ENCODE data around the gene PLSCR3.

The PLSCR3 gene

DNA sequence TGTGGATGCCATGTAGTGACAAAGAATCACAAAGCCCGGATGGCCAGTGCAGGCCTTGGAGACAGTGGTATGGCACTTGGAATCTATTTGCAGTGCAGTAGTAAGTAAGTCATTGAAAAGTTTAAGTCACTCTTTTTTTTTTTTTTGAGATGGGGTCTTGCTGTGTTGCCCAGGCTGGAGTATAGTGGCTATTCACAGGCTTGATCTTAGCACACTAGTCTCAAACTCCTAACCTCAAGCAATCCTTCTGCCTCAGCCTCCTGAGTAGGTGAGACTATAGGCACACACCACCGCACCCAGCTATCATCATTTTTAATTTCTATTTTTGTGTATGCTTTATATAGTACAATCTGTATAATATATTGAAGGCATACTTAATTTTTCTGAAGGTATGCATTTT, 4.3 kb upstream of the PLSCR3 start:
- Histone ChIP-seq H3K4me3 (ENCODE audit: low read depth in 1 of 5, low read length in 5 of 5) (no peak overlapping the region), H3K9me3 (ENCODE audit: control insufficient read depth in 5 of 5, low read length in 5 of 5) (no peaks in the 10 kb centered on the region), H3K9ac (ENCODE audit: low read length in 5 of 5) (no peak overlapping the region), H3K27me3 (ENCODE audit: control insufficient read depth in 5 of 5, insufficient read depth in 4 of 5, low read length in 5 of 5) (no peaks in the 10 kb centered on the region), H3K27ac (ENCODE audit: low read depth, low read length) (no peak overlapping the region), H3K36me3 (ENCODE audit: control insufficient read depth in 5 of 5, insufficient read depth in 5 of 5, low read length in 5 of 5) (no peaks in the 10 kb centered on the region), H3K4me1 (ENCODE audit: control insufficient read depth in 5 of 5, insufficient read depth in 5 of 5, low read length in 5 of 5) (peaks cover 4 to 25% (median 22%) of the 10 kb centered on the region in 5 donors)

DNA sequence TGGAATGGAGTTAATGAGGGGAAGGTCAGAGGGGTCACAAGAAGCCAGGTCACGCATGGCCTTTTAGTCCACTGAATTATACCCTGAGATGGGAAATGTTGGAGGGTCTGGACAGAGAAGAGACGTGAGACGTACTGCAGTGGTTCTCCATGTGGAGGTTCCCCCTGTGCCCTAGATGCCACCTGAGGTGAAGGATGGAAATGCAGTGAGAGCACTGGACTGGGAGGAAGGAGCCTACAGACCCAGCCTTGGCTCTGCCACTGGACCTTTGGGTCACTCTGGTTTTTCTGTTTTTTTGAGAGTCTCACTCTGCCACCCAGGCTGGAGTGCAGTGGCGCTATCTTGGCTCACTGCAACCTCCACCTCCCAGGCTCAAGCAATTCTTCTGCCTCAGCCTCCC, 1.8 kb upstream of the PLSCR3 start:
- peaks cover 0 to 11% (median 8%) of the 10 kb centered on the region in 5 donors for H3K36me3 ChIP-seq (ENCODE audit: control insufficient read depth in 5 of 5, insufficient read depth in 5 of 5, low read length in 5 of 5)
- no peaks in the 10 kb centered on the region for H3K9me3 ChIP-seq (ENCODE audit: control insufficient read depth in 5 of 5, low read length in 5 of 5)
- H3K27me3 ChIP-seq (ENCODE audit: control insufficient read depth in 5 of 5, insufficient read depth in 4 of 5, low read length in 5 of 5) = no peaks in the 10 kb centered on the region
- H3K4me1 ChIP-seq (ENCODE audit: control insufficient read depth in 5 of 5, insufficient read depth in 5 of 5, low read length in 5 of 5) = peaks cover 0 to 24% (median 18%) of the 10 kb centered on the region in 5 donors
- no peak overlapping the region for H3K4me3 ChIP-seq (ENCODE audit: low read depth in 1 of 5, low read length in 5 of 5)
- H3K9ac ChIP-seq (ENCODE audit: low read length in 5 of 5) = no peak overlapping the region
- H3K27ac ChIP-seq (ENCODE audit: low read depth, low read length) = no peak overlapping the region

DNA sequence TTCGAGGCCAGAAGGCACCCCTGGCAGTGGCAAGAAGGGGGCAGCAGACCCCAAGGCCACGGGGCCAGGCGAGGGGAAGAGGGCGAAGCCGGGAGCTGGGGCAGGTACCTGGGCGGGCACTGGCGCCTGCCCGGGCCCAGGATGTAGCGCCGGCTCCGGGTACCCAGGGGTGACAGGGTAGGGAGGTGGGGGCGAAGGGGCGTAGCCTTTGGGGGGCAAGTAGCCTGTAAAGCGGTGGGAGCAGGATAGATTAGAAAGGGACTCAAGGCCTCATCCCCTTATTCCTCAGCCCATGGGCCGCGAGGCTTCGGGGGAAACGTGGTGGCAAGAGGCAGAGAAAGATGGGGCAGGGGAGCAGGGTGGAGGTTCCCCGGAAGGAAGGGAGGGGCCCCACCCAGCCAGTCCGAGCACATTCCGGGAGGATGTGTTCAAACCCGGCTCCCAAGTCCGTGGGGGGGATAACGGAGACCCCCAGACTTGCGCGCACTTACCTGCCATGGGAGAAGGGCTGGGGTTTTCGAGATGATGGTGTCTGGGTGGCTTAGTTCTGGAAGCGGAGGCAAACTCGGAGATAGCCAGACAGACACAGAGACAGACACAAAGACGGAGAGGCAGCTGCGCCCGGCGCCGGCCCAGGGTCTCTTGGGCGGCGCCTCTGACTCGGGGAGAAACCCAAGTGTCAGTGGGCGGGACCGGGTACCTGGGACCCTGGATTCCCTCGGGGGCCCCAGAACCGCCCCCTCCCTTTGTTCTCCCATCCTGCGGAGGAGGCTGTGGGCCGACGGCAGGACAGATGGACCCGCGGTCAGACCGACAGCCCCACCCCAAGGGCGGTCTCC, 493 bp downstream of the PLSCR3 start:
- Histone ChIP-seq H3K27ac (ENCODE audit: low read depth, low read length) (peak overlapping the region; percentile 77), H3K4me3 (ENCODE audit: low read depth in 1 of 5, low read length in 5 of 5) (peak overlapping the region; percentile 64 to 80 (median 73)), H3K9ac (ENCODE audit: low read length in 5 of 5) (peak overlapping the region in 4 of 5 donors; percentile 70 to 82 (median 81))

DNA sequence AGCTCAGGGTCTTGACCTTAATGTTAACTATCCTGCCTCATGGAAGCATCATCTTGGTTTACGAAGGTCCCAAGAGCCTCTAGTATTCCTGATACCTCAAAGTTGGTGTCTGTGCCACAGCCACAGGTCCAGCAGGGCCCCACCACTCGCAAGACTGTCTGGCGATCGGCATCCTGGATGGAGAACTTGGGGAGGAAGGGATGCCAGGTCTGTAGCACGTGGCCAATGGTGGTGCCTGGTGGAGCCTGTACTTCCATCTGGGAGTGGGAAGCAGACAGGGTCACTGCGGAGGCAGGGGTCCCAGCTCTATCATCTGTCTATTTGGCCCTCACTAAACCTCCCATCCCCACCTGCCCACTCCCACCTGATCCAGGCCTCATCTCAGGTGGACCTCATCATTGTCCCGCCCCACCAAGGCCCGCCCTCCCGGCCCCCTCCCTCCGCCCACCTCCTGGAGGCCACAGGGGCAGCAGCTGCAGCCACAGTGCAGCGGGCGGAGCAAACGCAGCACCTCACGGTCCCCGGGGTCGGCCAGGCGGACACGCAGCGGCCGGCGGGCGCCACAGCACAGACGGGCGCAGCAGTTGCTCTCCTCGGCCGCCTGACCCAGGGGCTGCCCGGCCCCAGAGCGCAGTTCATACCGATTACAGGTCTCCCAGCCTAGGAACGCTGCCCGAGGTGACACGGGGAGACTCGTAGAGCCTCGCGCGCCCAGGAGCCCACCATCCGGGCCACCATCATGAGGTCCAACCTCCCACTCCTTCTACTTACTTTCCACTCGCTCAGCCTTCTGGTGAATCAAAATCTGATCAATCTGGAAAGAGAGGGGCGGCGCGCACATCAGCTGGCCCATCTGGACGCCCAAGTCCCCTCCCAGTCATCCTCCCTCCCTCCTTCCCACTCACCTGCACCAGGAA, 1.4 kb downstream of the PLSCR3 start:
- Histone ChIP-seq H3K27me3 (ENCODE audit: control insufficient read depth in 5 of 5, insufficient read depth in 4 of 5, low read length in 5 of 5) (no peaks in the 10 kb centered on the region), H3K36me3 (ENCODE audit: control insufficient read depth in 5 of 5, insufficient read depth in 5 of 5, low read length in 5 of 5) (peaks cover 0 to 43% (median 32%) of the 10 kb centered on the region in 5 donors), H3K4me3 (ENCODE audit: low read depth in 1 of 5, low read length in 5 of 5) (peak overlapping the region in 4 of 5 donors; percentile 72 to 80 (median 74)), H3K4me1 (ENCODE audit: control insufficient read depth in 5 of 5, insufficient read depth in 5 of 5, low read length in 5 of 5) (peaks cover 0 to 33% (median 18%) of the 10 kb centered on the region in 5 donors), H3K9me3 (ENCODE audit: control insufficient read depth in 5 of 5, low read length in 5 of 5) (no peaks in the 10 kb centered on the region), H3K27ac (ENCODE audit: low read depth, low read length) (no peak overlapping the region), H3K9ac (ENCODE audit: low read length in 5 of 5) (peak overlapping the region in 3 of 5 donors; percentile 80 to 82 (median 82))

More for the DNA sequence above, 493 bp downstream of the PLSCR3 start:
- H3K9me3 ChIP-seq (ENCODE audit: control insufficient read depth in 5 of 5, low read length in 5 of 5) = no peaks in the 10 kb centered on the region
- peaks cover 0 to 34% (median 26%) of the 10 kb centered on the region in 5 donors for H3K36me3 ChIP-seq (ENCODE audit: control insufficient read depth in 5 of 5, insufficient read depth in 5 of 5, low read length in 5 of 5)
- H3K4me1 ChIP-seq (ENCODE audit: control insufficient read depth in 5 of 5, insufficient read depth in 5 of 5, low read length in 5 of 5) = peaks cover 0 to 33% (median 18%) of the 10 kb centered on the region in 5 donors
- H3K27me3 ChIP-seq (ENCODE audit: control insufficient read depth in 5 of 5, insufficient read depth in 4 of 5, low read length in 5 of 5) = no peaks in the 10 kb centered on the region

DNA sequence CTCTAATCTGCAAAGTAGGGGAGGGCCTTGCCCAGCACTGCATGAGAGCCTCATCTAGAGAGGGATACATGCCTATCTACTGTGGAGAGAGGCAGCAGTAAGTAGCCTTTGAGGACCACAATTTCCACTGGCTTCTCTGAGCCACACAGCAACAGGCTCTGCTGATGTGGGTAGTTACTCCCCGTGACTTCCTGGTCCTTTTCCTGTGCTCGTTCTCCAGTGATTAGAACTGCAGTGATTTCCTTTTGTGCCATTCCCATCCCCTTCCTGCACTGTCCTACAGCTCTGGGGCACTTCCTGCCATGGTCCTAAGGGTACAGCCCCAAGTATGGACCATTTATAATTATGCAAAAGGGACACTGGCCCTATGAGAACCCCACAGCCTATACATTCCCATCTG, 3.0 kb downstream of the PLSCR3 start:
- no peaks in the 10 kb centered on the region for H3K27me3 ChIP-seq (ENCODE audit: control insufficient read depth in 5 of 5, insufficient read depth in 4 of 5, low read length in 5 of 5)
- peaks cover 0 to 46% (median 38%) of the 10 kb centered on the region in 5 donors for H3K36me3 ChIP-seq (ENCODE audit: control insufficient read depth in 5 of 5, insufficient read depth in 5 of 5, low read length in 5 of 5)
- peaks cover 0 to 33% (median 18%) of the 10 kb centered on the region in 5 donors for H3K4me1 ChIP-seq (ENCODE audit: control insufficient read depth in 5 of 5, insufficient read depth in 5 of 5, low read length in 5 of 5)
- no peak overlapping the region for H3K27ac ChIP-seq (ENCODE audit: low read depth, low read length)
- H3K9me3 ChIP-seq (ENCODE audit: control insufficient read depth in 5 of 5, low read length in 5 of 5) = no peaks in the 10 kb centered on the region
- H3K9ac ChIP-seq (ENCODE audit: low read length in 5 of 5) = no peak overlapping the region
- H3K4me3 ChIP-seq (ENCODE audit: low read depth in 1 of 5, low read length in 5 of 5) = no peak overlapping the region

DNA sequence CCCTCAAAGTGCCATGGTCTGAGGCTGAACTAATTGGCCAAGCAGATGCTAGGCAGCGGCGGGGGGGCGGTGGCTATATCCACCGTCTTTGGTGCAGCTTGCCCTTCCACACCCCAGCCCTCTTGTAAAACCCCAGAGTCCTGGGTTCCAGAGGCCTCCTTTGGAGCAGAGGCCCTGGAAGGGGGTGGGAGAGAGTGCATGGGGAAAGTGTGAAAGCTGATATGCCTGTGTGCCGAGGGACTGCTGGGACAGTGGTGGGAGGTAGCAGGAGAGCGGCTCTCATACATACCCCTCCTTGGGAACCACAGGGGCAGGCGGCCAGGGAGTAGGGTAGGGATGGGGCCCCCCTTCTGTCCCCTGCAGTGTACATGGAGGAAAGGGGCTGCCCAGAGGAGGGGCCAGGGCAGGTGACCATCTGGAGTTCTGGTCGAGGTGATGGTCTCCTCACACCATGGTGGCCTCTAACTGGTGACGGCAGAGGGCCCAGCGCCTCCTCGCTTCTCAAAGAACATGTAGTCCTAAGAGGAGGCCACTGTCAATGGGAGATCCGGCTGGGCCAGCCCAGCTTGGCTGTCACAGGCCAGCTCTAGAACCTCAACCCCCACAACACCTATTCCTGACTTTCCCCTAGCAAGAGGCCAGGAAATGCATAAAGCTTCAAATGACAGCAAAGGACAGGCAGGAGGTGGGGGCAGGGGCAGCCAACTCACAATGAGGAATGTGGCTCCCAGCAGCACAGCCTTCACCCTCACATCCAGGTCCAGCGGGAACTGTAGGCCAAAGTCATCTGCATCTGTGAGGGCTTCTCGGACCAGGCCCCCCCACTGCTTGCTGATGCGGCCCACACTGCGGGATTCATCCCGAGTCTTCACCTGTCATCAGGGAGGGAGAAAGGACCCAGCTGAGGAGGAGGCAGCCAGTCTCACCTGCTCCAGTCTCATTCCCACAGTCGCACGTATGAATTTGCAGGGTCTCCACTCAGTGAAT, 4.1 kb downstream of the PLSCR3 start:
- no peak overlapping the region for H3K9ac ChIP-seq (ENCODE audit: low read length in 5 of 5)
- no peaks in the 10 kb centered on the region for H3K9me3 ChIP-seq (ENCODE audit: control insufficient read depth in 5 of 5, low read length in 5 of 5)
- peaks cover 0 to 46% (median 38%) of the 10 kb centered on the region in 5 donors for H3K36me3 ChIP-seq (ENCODE audit: control insufficient read depth in 5 of 5, insufficient read depth in 5 of 5, low read length in 5 of 5)
- H3K4me1 ChIP-seq (ENCODE audit: control insufficient read depth in 5 of 5, insufficient read depth in 5 of 5, low read length in 5 of 5) = peaks cover 0 to 32% (median 18%) of the 10 kb centered on the region in 5 donors
- H3K27me3 ChIP-seq (ENCODE audit: control insufficient read depth in 5 of 5, insufficient read depth in 4 of 5, low read length in 5 of 5) = no peaks in the 10 kb centered on the region
- no peak overlapping the region for H3K27ac ChIP-seq (ENCODE audit: low read depth, low read length)
- H3K4me3 ChIP-seq (ENCODE audit: low read depth in 1 of 5, low read length in 5 of 5) = no peak overlapping the region

DNA sequence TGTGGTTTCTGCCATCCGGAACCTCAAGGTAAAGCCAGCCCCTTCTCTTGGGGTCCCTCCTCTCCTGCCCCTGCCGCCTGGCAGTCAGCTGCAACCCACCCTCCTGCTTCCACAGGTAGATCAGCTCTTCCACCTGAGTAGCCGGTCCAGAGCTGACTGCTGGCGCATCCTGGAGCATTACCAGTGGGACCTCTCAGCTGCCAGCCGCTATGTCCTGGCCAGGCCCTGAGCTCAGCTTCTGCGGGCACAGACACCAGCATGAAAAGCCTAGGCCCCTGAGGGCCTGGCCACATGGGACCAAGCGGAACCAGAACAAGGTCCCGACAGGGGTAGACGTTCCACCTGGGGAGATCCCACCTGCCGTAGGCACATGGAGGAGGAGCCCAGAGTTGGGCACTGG, 5.5 kb downstream of the PLSCR3 start:
- Histone ChIP-seq H3K4me3 (ENCODE audit: low read depth in 1 of 5, low read length in 5 of 5) (no peak overlapping the region), H3K4me1 (ENCODE audit: control insufficient read depth in 5 of 5, insufficient read depth in 5 of 5, low read length in 5 of 5) (peaks cover 0 to 29% (median 14%) of the 10 kb centered on the region in 5 donors), H3K27ac (ENCODE audit: low read depth, low read length) (no peak overlapping the region), H3K9me3 (ENCODE audit: control insufficient read depth in 5 of 5, low read length in 5 of 5) (no peaks in the 10 kb centered on the region), H3K9ac (ENCODE audit: low read length in 5 of 5) (no peak overlapping the region), H3K27me3 (ENCODE audit: control insufficient read depth in 5 of 5, insufficient read depth in 4 of 5, low read length in 5 of 5) (peaks cover 0 to 6% (median 0%) of the 10 kb centered on the region in 5 donors), H3K36me3 (ENCODE audit: control insufficient read depth in 5 of 5, insufficient read depth in 5 of 5, low read length in 5 of 5) (peaks cover 0 to 46% (median 38%) of the 10 kb centered on the region in 5 donors)

DNA sequence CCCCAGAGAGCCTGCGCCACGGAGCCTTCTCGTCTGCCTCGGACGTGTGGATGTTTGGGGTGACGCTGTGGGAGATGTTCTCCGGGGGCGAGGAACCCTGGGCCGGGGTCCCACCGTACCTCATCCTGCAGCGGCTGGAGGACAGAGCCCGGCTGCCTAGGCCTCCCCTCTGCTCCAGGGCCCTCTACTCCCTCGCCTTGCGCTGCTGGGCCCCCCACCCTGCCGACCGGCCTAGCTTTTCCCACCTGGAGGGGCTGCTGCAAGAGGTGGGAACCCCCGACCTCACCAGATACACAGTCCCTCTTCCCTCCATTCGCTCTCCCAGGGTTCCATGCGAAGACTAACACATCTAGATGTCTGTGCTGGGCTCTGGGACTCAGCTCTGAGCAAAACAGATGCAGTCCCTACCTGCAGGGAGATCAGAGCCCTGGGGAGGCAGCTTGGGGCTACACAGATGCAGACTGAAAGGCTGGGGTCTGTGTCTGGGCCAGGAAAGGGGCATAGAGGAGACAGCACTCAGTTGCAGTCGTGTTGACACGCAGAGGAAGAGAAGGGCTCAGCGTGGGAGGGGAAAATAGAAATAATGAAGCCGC, 9.7 kb downstream of the PLSCR3 start:
- peaks cover 17 to 36% (median 24%) of the 10 kb centered on the region in 5 donors for H3K27me3 ChIP-seq (ENCODE audit: control insufficient read depth in 5 of 5, insufficient read depth in 4 of 5, low read length in 5 of 5)
- H3K9me3 ChIP-seq (ENCODE audit: control insufficient read depth in 5 of 5, low read length in 5 of 5) = no peaks in the 10 kb centered on the region
- no peak overlapping the region for H3K27ac ChIP-seq (ENCODE audit: low read depth, low read length)
- H3K9ac ChIP-seq (ENCODE audit: low read length in 5 of 5) = peak overlapping the region in 2 of 5 donors; percentile 24 to 30
- H3K36me3 ChIP-seq (ENCODE audit: control insufficient read depth in 5 of 5, insufficient read depth in 5 of 5, low read length in 5 of 5) = peaks cover 0 to 22% (median 18%) of the 10 kb centered on the region in 5 donors
- H3K4me1 ChIP-seq (ENCODE audit: control insufficient read depth in 5 of 5, insufficient read depth in 5 of 5, low read length in 5 of 5) = peaks cover 4 to 35% (median 30%) of the 10 kb centered on the region in 5 donors
- H3K4me3 ChIP-seq (ENCODE audit: low read depth in 1 of 5, low read length in 5 of 5) = peak overlapping the region in 3 of 5 donors; percentile 49 to 65 (median 51)
